HCT116 (cell line): Measurements from ENCODE around the gene NDUFA8. TPM values are rescaled to one million over a fixed set of nuclear protein-coding genes. Genes with fewer than 3 reads are reported as not detected.

Source experiments
- ATAC-seq: fragments of 200-7000 bp; cut with Tn5 transposase; 2 replicates; pipeline ENCODE4 v1.9.1; 2020; ENCODE audit warnings: mild to moderate bottlenecking, moderate library complexity
- BruUV-seq: library from RNA; stranded (reverse); fragments of 400-500 nt; replicated peaks from 2 replicates; lab custom pipeline; 2021; lab: Mats Ljungman, UMichigan
- CTCF ChIA-PET: fragments of 300-600 bp; sonication (Branson Sonifier 250); formaldehyde crosslinking; loops from one replicate; lab custom pipeline; 2021; ENCODE audit warnings: antibody characterized with exemption; lab: Charles Lee
- POLR2A ChIA-PET: fragments of 300-600, 350-600 bp; sonication (Branson Sonifier 250); formaldehyde crosslinking; loops from one replicate; lab custom pipeline; 2021; ENCODE audit warnings: antibody characterized with exemption; lab: Charles Lee
- RAD21 ChIA-PET, 2 experiments: fragments of 300-600 bp; sonication (Branson Sonifier 250); formaldehyde crosslinking; loops; one replicate each; lab custom pipeline; 2023; ENCODE audit warnings: low total read pairs in 2 of 2; ENCODE audit not compliant: uncharacterized antibody in 2 of 2, unreplicated experiment in 2 of 2, low non-redundant PET in 1 of 2; lab: Charles Lee
- DNase-seq: peaks from one replicate; pipeline ENCODE4 v3.0.0-alpha.2; 2010; ENCODE audit warnings: low read depth, low spot score
- H2AFZ ChIP-seq: fragments of 200-600 bp; shearing (Covaris generic), sonication (generic); 2 replicates; pipeline ENCODE4 v1.6.1; 2017; ENCODE audit warnings: low read depth, mixed run types, mixed read lengths, antibody characterized with exemption, low read length; ENCODE audit not compliant: poor library complexity, severe bottlenecking
- H3K27ac ChIP-seq: 2 replicates; pipeline ENCODE4 v1.5.1; 2012; ENCODE audit warnings: low read depth, low read length
- H3K27me3 ChIP-seq: fragments of 200-600 bp; sonication (generic); 2 replicates; pipeline ENCODE4 v1.6.1; 2016; ENCODE audit warnings: mixed run types, low read length, mixed read lengths; ENCODE audit not compliant: insufficient read depth
- H3K36me3 ChIP-seq, 2 experiments: fragments of 200-500 bp in 1 of 2; fragments of 200-600 bp in 1 of 2; sonication (Bioruptor generic) in 1 of 2; sonication (generic) in 1 of 2; 2 replicates each; pipeline versions ENCODE4 v1.5.1 to v1.6.1; 2014 to 2016; ENCODE audit warnings: low read length in 2 of 2, inconsistent platforms in 1 of 2, mixed read lengths in 1 of 2, mixed run types in 1 of 2; ENCODE audit not compliant: insufficient read depth in 2 of 2, control insufficient read depth in 1 of 2
- H3K4me1 ChIP-seq, 2 experiments: fragments of 200-600 bp in 1 of 2; sonication (generic) in 1 of 2; 2 replicates each; pipeline versions ENCODE4 v1.5.1 to v1.6.1; 2012 to 2017; ENCODE audit warnings: low read length in 2 of 2, inconsistent platforms in 1 of 2, mild to moderate bottlenecking in 1 of 2, mixed read lengths in 1 of 2, mixed run types in 1 of 2, moderate library complexity in 1 of 2; ENCODE audit not compliant: insufficient read depth in 2 of 2, control insufficient read depth in 1 of 2
- H3K4me2 ChIP-seq: fragments of 200-600 bp; sonication (generic); 2 replicates; pipeline ENCODE4 v1.6.1; 2017; ENCODE audit warnings: mixed run types, low read length, mixed read lengths
- H3K4me3 ChIP-seq, 2 experiments: fragments of 200-600 bp in 1 of 2; sonication (generic) in 1 of 2; replicated peaks in 1 of 2; 2 replicates each; pipeline ENCODE4 v1.5.1; 2011 to 2016; ENCODE audit warnings: low read length in 2 of 2, control low read depth in 1 of 2, low read depth in 1 of 2, mild to moderate bottlenecking in 1 of 2, mixed read lengths in 1 of 2, mixed run types in 1 of 2
- H3K79me2 ChIP-seq: fragments of 200-600 bp; sonication (generic); 2 replicates; pipeline ENCODE4 v1.6.1; 2017; ENCODE audit warnings: mild to moderate bottlenecking, mixed run types, low read length, moderate library complexity, mixed read lengths; ENCODE audit not compliant: insufficient read depth
- H3K9ac ChIP-seq: fragments of 200-600 bp; sonication (generic); 2 replicates; pipeline ENCODE4 v1.6.1; 2016; ENCODE audit warnings: low read length, mixed read lengths
- H3K9me2 ChIP-seq: fragments of 200-600 bp; sonication (generic), shearing (Covaris generic); 2 replicates; pipeline ENCODE4 v1.6.1; 2017; ENCODE audit warnings: mixed run types, mild to moderate bottlenecking, moderate library complexity; ENCODE audit not compliant: insufficient read depth
- H3K9me3 ChIP-seq, 2 experiments: fragments of 200-500 bp in 1 of 2; fragments of 200-600 bp in 1 of 2; sonication (Bioruptor generic) in 1 of 2; sonication (generic) in 1 of 2; 2 replicates each; pipeline ENCODE4 v1.6.1; 2014 to 2017; ENCODE audit warnings: low read length in 2 of 2, mixed read lengths in 2 of 2, inconsistent platforms in 1 of 2, low read depth in 1 of 2, mild to moderate bottlenecking in 1 of 2, mixed run types in 1 of 2, moderate library complexity in 1 of 2; ENCODE audit not compliant: control insufficient read depth in 1 of 2, insufficient read depth in 1 of 2
- H4K20me1 ChIP-seq: fragments of 200-600 bp; sonication (generic), shearing (Covaris generic); 2 replicates; pipeline ENCODE4 v1.6.1; 2017; ENCODE audit warnings: mixed run types, mild to moderate bottlenecking, moderate library complexity; ENCODE audit not compliant: insufficient read depth
- ELF1 ChIP-seq: IDR thresholded peaks from 2 replicates; pipeline ENCODE4 v1.6.1; 2012; ENCODE audit warnings: low read depth, borderline replicate concordance
- EZH2 ChIP-seq: fragments of 200-600 bp; sonication (generic); IDR thresholded peaks from 2 replicates; pipeline ENCODE4 v1.6.1; 2017; ENCODE audit warnings: antibody characterized with exemption, mixed run types
- EZH2phosphoT487 ChIP-seq: fragments of 200-600 bp; IDR thresholded peaks from 2 replicates; pipeline ENCODE4 v1.6.1; 2018; ENCODE audit warnings: antibody characterized with exemption, borderline replicate concordance
- FOSL1 ChIP-seq: IDR thresholded peaks from 2 replicates; pipeline ENCODE4 v1.6.1; 2012; ENCODE audit warnings: low read depth
- POLR2AphosphoS5 ChIP-seq: IDR thresholded peaks from 2 replicates; pipeline ENCODE4 v1.6.1; 2011; ENCODE audit warnings: mild to moderate bottlenecking, low read depth, low read length, moderate library complexity
- RAD21 ChIP-seq: IDR thresholded peaks from 2 replicates; pipeline ENCODE4 v1.6.1; 2012; ENCODE audit warnings: low read depth, mild to moderate bottlenecking
- SP1 ChIP-seq: IDR thresholded peaks from 2 replicates; pipeline ENCODE4 v1.6.1; 2012; ENCODE audit warnings: low read depth
- SRF ChIP-seq: IDR thresholded peaks from 2 replicates; pipeline ENCODE4 v1.6.1; 2012; ENCODE audit warnings: low read depth
- ZNF274 ChIP-seq: fragments of 200-500 bp; sonication (Bioruptor generic); IDR thresholded peaks from 2 replicates; pipeline ENCODE4 v1.6.1; 2014; ENCODE audit warnings: mild to moderate bottlenecking, low read depth, low read length, inconsistent platforms
- intact Hi-C: fragments of 100-400 bp; cut with micrococcal nuclease; formaldehyde crosslinking; loops from 2 replicates; pipeline ENCODE4 v1.10.0; 2022
- total RNA-seq: library from RNA; stranded (reverse); gene quantifications from one replicate; pipeline ENCODE4 v1.2.1, GENCODE V29; 2021; ENCODE audit not compliant: unreplicated experiment
- TF ChIP-seq, protein P1 (sequence below): IDR thresholded peaks from 2 replicates; pipeline ENCODE4 v1.6.1; 2011; ENCODE audit warnings: mild to moderate bottlenecking, low read length, moderate library complexity; ENCODE audit not compliant: insufficient replicate concordance; ENCODE audit errors: extremely low read depth
- TF ChIP-seq, protein P2 (sequence below): IDR thresholded peaks from 2 replicates; pipeline ENCODE4 v1.6.1; 2012

The NDUFA8 gene
- total RNA-seq, 1 experiment from 2014 or later: 84.5 TPM

DNA sequence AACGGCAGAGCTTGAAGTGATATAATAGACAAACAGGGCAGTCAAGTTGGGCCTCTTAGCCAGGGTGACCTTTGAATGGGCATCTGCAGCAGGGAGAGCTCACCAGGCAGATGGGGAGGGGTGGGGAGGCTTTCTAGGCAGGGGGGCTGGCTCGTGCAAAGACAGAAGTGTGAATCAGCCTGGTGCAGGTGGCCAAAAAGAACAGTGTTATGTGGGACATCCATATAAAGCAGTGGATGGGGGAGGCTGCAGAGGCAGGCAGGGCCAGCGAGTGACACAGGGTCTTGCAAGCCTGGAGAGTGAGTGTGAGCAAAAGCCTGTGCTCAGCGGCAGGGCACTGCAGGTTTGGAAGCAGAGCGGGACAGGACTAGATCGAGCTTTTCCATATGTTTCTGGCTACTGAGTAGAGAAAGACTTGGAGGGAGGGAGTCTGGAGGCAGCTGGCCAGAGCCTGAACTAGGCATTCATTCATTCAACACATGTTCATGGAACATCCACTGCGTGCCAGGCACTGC is 52.2 kb downstream of the NDUFA8 start:
- H3K4me3 ChIP-seq: no peak overlapping the region
- H4K20me1 ChIP-seq: no peaks in the 10 kb centered on the region
- no TSS peak for BruUV-seq
- TF ChIP-seq SP1: no peak
- TF ChIP-seq, protein P1, sequence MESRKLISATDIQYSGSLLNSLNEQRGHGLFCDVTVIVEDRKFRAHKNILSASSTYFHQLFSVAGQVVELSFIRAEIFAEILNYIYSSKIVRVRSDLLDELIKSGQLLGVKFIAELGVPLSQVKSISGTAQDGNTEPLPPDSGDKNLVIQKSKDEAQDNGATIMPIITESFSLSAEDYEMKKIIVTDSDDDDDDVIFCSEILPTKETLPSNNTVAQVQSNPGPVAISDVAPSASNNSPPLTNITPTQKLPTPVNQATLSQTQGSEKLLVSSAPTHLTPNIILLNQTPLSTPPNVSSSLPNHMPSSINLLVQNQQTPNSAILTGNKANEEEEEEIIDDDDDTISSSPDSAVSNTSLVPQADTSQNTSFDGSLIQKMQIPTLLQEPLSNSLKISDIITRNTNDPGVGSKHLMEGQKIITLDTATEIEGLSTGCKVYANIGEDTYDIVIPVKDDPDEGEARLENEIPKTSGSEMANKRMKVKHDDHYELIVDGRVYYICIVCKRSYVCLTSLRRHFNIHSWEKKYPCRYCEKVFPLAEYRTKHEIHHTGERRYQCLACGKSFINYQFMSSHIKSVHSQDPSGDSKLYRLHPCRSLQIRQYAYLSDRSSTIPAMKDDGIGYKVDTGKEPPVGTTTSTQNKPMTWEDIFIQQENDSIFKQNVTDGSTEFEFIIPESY: no peak
- no peak for TF ChIP-seq ZNF274
- no peak for TF ChIP-seq ELF1
- TF ChIP-seq, protein P2, sequence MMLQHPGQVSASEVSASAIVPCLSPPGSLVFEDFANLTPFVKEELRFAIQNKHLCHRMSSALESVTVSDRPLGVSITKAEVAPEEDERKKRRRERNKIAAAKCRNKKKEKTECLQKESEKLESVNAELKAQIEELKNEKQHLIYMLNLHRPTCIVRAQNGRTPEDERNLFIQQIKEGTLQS: no peak
- TF ChIP-seq EZH2: no peak
- TF ChIP-seq EZH2phosphoT487: no peak
- no peak for TF ChIP-seq SRF
- no peak for TF ChIP-seq FOSL1
- TF ChIP-seq POLR2AphosphoS5: no peak
- no peak for TF ChIP-seq RAD21
- no peak overlapping the region for H2AFZ ChIP-seq
- CTCF ChIA-PET: interaction anchor here (1.4 to 2.0 kb wide), 2 partner anchors 8 to 15 kb away, joined by 4 to 11 read pairs; no protein-coding TSS in a partner anchor
- no peaks in the 10 kb centered on the region for H3K27me3 ChIP-seq
- intact Hi-C loops: no loop called here
- H3K9ac ChIP-seq: no peak overlapping the region
- RAD21 ChIA-PET: no interaction called here
- H3K4me1 ChIP-seq: no peaks in the 10 kb centered on the region
- H3K9me2 ChIP-seq: no peaks in the 10 kb centered on the region
- DNase-seq: no peak
- no peaks in the 10 kb centered on the region for H3K36me3 ChIP-seq
- H3K4me2 ChIP-seq: no peak overlapping the region
- POLR2A ChIA-PET: no interaction called here
- H3K9me3 ChIP-seq: peaks cover 0 to 3% of the 10 kb centered on the region in 2 experiments; a peak in 1 of 4 replicates
- H3K79me2 ChIP-seq: no peaks in the 10 kb centered on the region
- no peak overlapping the region for H3K27ac ChIP-seq
- ATAC-seq: no peak
